ENCODE measurements around the gene FAT1. TPM values are rescaled to one million over a fixed set of nuclear protein-coding genes. Genes with fewer than 3 reads are reported as not detected.

The FAT1 gene
- total RNA-seq, 2 donors from 2014 or later, result 65.9 to 69.5 TPM

DNA sequence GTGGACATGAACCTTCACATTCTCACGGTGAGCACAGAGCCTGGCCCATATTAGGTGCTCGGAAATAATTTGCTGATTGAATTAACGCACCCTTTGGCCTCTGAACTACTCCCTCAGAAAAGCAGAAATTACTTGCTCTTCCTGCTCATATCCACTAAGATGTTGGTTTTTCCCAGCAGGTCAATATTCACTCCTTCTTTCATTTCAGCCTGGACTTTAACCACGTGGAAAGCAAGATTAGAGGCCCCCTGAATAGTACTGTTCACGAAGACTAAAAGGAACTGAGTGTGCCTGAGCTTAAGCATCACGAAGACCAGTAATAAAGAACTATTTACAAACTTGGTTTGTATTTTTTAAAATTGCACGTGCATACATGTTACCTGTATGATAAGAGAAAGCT lies 178.2 kb downstream of the FAT1 start:
- Histone ChIP-seq H3K4me1 (no peaks in the 10 kb centered on the region), H3K27me3 (no peaks in the 10 kb centered on the region), H3K4me3 (no peak overlapping the region), H3K27ac (no peak overlapping the region), H3K36me3 (replicated peaks in 1 of 2; ENCODE audit: insufficient read depth in 1 of 2, low read depth in 2 of 2) (no peaks in the 10 kb centered on the region), H3K9me3 (no peaks in the 10 kb centered on the region)
- ATAC-seq (no peak), DNase-seq (no peak)
- intact Hi-C loops (cut with DNase I), result no loop called here
- 54 to 58% methylated on average over 7 of the region's 7 CpGs for WGBS, 2 donors
- no peak for TF ChIP-seq POLR2A (IDR thresholded peaks at IDR 0.05)
- TF ChIP-seq, protein P1, sequence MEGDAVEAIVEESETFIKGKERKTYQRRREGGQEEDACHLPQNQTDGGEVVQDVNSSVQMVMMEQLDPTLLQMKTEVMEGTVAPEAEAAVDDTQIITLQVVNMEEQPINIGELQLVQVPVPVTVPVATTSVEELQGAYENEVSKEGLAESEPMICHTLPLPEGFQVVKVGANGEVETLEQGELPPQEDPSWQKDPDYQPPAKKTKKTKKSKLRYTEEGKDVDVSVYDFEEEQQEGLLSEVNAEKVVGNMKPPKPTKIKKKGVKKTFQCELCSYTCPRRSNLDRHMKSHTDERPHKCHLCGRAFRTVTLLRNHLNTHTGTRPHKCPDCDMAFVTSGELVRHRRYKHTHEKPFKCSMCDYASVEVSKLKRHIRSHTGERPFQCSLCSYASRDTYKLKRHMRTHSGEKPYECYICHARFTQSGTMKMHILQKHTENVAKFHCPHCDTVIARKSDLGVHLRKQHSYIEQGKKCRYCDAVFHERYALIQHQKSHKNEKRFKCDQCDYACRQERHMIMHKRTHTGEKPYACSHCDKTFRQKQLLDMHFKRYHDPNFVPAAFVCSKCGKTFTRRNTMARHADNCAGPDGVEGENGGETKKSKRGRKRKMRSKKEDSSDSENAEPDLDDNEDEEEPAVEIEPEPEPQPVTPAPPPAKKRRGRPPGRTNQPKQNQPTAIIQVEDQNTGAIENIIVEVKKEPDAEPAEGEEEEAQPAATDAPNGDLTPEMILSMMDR (IDR thresholded peaks at IDR 0.05), result no peak

DNA sequence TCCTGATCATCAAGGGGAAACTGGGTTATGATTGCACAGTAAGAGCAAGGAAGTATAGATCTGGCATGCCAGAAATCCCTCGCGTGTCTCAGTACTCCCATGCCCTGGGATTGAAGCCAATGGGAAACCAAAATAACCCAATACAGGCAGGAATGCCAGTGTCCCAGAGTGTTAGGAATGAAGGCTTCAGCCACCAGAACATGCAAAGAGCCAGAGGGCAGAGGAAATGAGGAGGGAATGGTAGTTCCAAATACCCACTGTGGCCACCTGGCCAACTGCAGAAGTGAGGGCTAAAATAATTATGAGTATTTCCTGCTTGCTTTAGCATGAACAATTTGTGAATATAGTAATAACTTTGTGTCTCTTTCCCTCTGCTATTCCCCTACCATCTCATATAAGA lies 180.4 kb downstream of the FAT1 start:
- WGBS, 2 donors, result 92 to 95% methylated on average over 2 of the region's 2 CpGs
- no peaks in the 10 kb centered on the region for H3K27me3 ChIP-seq
- TF ChIP-seq, protein P1 (IDR thresholded peaks at IDR 0.05), result no peak
- TF ChIP-seq POLR2A (IDR thresholded peaks at IDR 0.05), result no peak
- H3K4me1 ChIP-seq, result no peaks in the 10 kb centered on the region
- H3K36me3 ChIP-seq (replicated peaks in 1 of 2; ENCODE audit: insufficient read depth in 1 of 2, low read depth in 2 of 2), result no peaks in the 10 kb centered on the region
- no peak overlapping the region for H3K4me3 ChIP-seq
- no peak overlapping the region for H3K27ac ChIP-seq
- peaks cover 0 to 7% (median 0%) of the 10 kb centered on the region in 3 donors for H3K9me3 ChIP-seq
- ATAC-seq, result no peak
- DNase-seq, result no peak
- intact Hi-C loops (cut with DNase I), result no loop called here

DNA sequence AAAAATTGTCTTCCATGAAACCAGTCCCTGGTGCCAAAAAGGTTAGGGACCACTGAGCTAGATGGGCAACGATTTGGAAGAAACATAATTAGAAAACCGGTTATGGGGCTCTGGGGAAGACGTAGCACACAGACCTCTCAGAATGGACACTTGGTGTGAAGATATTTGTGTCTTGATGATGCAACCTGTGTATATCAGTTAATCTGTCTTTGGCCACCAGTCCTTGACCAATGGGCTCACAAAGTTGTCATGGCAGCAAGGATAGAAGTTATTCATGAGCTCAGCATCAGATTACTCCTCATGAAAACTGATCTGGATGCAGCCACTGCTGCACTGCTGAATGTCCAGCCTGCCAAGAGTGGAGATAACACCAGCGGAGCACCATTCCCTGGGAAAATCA lies 181.9 kb downstream of the FAT1 start:
- Histone ChIP-seq H3K4me1 (no peaks in the 10 kb centered on the region), H3K27me3 (no peaks in the 10 kb centered on the region), H3K27ac (no peak overlapping the region), H3K36me3 (replicated peaks in 1 of 2; ENCODE audit: insufficient read depth in 1 of 2, low read depth in 2 of 2) (no peaks in the 10 kb centered on the region), H3K4me3 (no peak overlapping the region), H3K9me3 (peaks cover 0 to 7% (median 0%) of the 10 kb centered on the region in 3 donors)
- no peak for DNase-seq
- TF ChIP-seq POLR2A (IDR thresholded peaks at IDR 0.05), result no peak
- TF ChIP-seq, protein P1 (IDR thresholded peaks at IDR 0.05), result no peak
- 56% methylated on average over 4 of the region's 4 CpGs for WGBS, 2 donors
- intact Hi-C loops (cut with DNase I), result no loop called here
- ATAC-seq, result no peak

DNA sequence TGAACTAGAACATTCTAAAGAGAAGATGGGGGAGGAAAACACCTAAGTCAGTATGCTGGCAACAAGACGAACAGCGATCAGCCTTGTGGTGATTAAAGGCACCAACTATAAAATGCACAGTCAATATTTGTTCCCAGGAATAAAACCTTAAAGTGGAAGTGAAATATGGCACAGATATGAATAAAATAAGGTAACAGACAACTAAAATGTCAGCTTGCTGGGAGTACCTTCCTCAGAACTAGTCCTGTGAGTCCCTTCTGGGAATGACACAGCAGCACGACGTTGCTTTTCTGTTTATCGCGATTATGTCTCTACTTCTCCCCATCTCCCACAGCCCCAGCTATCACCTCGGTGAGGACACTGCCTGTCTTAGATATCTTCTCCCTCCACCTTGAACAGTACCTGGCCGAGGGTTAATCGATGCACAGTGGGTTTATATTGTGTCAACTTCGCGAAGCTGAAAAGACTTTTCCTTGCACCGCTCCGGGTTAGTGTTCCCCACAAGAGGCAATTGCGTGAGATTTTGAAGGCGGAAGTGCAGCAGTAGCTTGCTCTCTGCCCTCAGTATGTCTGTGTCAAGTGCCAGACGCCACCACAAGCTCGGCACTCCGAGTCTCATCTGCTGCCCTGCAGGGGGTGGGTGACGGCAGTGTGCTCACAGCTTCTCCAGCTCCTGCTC lies 185.7 kb downstream of the FAT1 start:
- no peaks in the 10 kb centered on the region for H3K36me3 ChIP-seq (replicated peaks in 1 of 2; ENCODE audit: insufficient read depth in 1 of 2, low read depth in 2 of 2)
- H3K4me1 ChIP-seq, result no peaks in the 10 kb centered on the region
- no peak for DNase-seq
- TF ChIP-seq, protein P1 (IDR thresholded peaks at IDR 0.05), result no peak
- no peak overlapping the region for H3K27ac ChIP-seq
- intact Hi-C loops (cut with DNase I), result no loop called here
- 73 to 81% methylated on average over 19 of the region's 19 CpGs for WGBS, 2 donors
- H3K9me3 ChIP-seq, result peaks cover 0 to 7% (median 0%) of the 10 kb centered on the region in 3 donors
- no peak for ATAC-seq
- H3K27me3 ChIP-seq, result no peaks in the 10 kb centered on the region
- no peak overlapping the region for H3K4me3 ChIP-seq

Other genes with a start within 250 kb of the FAT1 start
- 1 to 10 TPM; 1.3 to 1.6 TPM for gene MTNR1A, start 168.3 kb downstream of the FAT1 start, total RNA-seq

All from body of pancreas (tissue), 4 donors.